DLD1 (cell line): ENCODE data around the gene SLC48A1.

Experiments
- in situ Hi-C: cut with HindIII; loops from 2 replicates; pipeline ENCODE4 v1.10.0; 2017; ENCODE audit warnings: low sequenced_read_pairs

Gene SLC48A1

DNA sequence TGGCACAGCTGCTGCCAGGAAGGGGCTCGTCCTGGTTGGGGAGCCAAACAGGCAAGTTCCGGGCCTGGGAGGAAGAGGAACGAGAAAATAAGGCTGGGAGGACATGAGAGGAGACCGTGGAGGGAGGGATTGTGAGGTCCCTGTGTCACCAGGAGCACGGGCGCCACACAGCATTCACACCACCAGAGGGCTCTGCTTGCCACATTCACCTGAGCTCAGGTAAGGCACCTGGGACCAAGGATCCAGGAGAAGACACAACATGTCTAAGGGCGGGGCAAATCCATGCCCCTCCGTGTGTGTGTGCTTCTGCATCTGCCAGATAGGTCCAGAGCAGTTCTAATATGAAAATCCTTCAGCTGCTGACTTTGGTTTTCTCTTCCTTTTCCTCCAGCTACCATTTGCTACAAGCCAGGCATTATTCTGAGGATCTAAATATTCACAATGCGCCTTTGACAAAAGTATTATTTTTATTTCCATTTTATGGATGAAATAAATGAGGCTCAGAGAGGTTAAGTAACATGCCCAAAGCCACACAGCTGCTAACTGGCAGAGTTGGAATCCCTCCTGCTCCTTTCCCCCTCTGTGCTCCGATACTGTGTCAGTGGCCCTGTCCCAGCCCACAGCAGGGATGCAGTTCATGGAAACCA, 28.9 kb upstream of the SLC48A1 start:
- in situ Hi-C loops, result no loop called here

DNA sequence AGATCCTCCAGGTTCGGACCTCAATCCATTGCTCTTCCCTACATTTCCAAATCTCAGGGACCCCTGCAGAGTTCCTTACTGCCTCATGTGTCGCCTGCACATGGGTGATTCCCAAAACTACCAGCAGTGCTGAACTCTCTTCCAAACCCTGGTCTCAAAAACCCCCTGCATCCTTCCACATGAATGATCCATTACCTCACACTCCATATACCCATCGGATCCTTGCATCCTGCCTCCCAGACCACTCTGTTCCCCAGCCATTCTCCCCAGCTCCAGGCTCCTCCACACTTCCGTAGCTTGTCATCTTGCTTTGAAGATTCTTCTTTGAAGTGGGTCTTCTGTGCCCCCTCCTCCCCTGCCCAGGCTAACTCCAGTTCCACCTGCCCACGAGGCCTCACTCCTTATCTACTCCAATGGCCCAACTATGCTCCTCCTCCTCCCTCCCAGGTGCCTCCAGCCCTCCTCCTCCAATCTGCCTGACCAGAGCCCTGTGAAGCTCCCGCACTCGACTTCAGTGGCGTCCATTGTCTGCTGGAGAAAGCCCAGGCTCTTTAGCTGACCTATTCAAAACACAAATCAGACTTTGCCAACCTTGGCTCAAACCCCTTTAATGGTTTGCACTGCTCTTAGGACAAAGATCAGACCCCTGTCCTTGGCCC, 28.1 kb upstream of the SLC48A1 start:
- in situ Hi-C loops, result no loop called here

DNA sequence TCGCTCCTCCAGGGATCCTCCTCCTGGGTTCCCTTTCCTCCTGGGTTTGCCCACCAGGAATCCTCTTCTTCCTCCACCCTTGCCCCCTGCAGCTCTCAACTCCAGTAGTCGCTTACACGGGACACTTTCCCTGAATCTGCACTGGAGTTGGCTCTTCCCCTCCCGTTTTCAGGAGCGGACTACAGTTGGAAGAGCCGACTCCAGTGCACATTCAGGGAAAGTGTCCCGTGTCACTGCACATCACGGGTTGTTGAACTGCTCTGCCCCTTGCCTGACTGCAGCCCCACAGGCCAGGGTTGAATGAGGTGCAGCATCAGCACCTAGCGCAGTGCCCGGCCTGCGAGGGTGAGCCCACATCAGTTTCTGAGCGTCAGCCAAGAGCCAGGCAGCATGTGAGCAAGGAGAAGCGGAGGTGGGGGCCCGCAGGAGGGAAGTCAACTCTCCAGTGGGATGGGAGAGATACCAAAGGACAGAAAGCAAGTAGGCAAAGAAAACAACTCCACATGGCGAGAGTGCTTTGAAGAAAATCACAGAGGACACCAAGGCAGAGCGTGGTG, 27.5 kb upstream of the SLC48A1 start:
- in situ Hi-C loops, result no loop called here

DNA sequence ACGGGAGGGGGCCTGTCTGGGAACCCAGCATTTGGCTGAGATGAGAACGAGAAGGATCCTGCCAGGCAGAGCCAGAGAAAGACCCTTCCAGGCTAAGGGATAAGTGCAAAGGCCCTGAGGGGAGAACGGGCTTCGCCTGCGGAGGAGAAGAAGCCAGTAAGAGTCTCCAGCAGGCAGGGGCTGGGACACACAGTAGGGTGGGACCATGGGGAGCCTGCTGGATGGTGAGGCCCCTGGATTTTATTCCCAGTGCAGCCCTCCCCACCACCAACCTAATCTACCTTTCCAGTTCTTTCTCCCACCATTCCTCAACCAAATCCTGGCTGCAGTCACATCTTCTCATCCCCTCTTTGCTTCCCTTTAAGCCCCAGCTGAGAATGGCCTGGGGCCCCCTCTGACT, 27.0 kb upstream of the SLC48A1 start:
- in situ Hi-C loops, result no loop called here

DNA sequence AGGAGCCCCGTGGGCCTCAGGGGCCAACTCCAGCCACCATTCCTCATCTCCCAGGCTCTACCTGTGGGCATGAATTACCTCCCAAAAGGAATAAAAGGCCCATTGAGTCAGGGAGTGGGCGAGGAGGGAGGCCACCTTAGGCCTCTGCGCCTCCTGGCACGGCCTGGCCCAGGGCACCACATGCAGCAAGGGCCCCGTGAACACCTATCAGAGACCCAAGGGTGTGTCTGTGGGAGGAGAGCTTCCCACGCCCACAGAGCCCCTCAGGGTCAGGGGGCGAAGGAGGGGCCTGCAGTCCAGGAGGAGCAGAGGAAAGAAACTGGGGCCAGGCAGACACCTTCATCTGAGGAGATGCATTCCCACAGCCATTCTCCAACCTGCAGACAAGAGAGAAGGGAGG, 26.5 kb upstream of the SLC48A1 start:
- in situ Hi-C loops, result no loop called here

DNA sequence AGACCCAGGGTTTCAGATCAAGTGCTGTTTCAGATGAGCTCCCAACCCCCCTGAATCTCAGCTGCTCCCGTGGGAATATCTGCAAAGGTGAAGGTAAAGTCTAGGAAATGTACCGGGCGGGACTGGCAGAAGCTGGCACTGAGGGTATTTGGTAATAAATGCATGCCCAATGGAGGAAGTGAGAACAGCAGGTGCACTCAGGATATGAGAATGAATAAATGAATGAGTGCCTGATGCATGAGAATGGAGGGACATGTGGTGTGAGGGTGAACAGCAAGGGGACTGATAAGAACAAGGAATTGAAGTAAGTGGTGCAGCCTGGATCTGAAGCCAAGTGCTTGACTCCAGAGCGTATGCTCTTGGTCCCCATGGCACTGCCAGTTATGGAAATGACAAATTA, 25.9 kb upstream of the SLC48A1 start:
- in situ Hi-C loops, result no loop called here

DNA sequence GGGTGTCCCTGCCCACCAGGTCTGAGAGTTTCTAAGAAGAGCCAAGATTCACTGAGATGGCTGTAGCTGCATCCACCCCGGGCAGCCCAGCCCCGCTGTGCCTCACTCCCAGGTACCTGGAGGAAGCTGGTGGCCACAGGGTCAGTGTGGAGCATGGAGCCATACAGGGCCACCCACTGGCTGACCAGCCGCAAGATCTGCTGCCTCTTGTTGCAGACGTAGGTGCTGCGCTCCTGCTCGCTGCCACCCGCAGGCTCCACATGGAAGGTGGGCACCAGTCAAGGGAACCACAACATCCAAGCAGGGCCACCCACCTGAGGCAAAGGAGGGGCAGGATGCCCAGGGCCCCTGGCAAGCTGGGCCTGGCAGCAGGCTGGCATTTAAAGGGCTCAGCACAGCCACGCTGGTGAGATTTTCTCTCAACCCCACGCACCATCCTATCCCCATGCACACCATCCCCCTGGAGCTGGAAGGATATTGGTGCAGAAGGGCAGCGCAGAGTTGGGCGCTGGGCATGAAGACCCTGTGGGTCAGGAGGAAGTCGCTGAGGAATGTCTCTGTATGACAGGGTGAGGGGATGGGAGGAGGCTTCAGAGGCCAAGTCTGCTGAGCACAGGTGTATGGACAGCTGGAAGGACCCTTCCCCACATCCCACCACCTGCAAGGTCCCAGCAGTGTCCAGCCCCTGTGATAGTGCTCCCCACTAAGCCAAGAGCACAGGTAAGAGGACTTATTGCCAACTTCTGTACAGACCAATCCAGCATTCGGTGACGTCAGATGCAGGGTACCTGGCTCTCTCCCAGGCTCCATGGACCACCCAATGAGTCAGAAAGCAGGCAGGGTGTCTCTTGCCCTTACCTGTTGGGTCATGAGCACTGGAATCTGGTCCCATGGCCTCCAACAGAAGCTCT, 25.2 kb upstream of the SLC48A1 start:
- in situ Hi-C loops, result no loop called here

DNA sequence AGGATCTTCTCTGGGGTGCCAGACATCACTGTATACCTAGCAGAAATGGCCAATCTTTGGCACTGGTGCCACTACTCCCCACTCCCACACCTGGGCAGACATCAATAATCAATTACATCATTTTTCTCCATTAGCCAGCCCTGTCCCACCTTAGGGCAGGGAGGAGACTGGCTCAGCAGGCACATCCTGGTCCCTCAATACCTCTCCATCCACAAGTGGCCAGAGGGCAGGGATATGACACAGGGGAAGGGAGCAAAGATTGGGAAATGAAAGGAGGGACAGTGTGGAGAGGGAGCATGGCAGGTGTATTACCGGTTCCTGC, 24.6 kb upstream of the SLC48A1 start:
- in situ Hi-C loops, result no loop called here

DNA sequence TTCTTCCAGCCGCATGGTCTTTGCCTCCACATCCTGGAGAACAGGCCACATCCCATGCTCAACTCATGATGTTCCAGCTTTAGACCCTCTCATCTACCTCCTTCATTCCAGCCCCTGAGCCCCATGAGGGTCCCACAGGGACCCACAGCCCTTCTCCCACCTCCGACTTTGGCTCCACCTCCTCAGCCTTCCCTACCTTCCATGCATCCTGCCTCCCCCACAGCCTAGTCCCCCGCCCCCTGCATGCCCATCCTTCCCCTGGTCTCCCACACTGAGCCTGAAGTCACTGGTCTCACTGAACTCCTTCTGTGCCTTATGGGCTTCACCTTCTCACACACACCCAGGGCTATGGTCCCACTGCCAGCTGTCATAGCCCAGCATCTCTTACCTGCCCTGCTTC, 24.1 kb upstream of the SLC48A1 start:
- in situ Hi-C loops, result no loop called here

DNA sequence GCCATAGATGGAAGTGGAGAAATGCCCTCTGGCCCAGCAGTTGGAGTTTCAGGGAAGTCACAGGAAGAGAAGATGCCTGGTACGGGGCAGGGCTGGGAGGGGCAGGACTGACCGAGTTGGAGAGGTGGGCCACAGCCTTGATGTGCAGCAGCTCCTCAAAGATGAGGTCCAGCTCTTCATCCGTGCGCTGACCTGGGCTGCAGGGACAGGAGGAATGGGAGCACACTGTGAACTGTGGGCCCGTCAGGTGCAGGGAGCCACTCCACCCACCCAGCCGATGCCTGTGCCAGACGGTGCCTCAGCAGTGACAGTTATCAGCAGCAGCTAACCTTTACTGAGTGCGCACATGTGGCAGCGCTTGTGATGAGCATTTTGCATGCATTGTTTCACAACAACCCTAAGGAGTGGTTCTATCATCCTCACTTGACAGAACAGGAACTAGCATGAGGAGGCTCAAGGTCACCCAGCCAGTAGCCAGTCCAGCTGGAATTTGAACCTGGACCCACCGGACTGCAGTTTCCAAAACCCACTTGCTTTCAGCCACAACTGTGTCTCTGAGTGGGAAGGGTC, 22.7 kb upstream of the SLC48A1 start:
- in situ Hi-C loops, result no loop called here

DNA sequence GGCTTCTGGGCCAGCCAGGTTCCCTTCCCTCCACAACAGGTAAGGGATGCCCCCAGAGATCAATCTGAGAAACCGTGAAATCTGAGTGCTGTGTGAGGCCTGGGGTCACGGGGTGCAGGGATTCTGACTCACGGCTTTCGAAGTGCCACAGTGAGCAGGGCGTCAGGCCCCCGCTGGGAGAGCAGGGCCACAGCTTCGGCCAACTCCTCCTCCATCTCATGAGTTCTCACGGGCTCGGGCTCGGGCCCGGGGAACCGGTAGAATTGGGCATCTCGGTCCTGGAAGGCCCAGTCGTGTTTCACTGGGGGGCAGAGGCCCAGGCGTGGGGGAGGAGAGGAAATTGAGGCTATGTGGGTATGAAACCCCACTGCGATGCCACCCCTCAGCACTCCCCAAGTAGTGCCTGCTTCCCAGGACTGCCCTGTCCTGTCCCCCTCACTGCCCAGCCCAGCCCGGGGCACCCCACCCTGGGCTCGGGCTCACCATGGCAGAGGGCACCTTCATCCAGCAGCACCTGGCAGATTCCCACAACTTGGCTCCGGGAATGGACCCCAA, 22.0 kb upstream of the SLC48A1 start:
- in situ Hi-C loops, result no loop called here

DNA sequence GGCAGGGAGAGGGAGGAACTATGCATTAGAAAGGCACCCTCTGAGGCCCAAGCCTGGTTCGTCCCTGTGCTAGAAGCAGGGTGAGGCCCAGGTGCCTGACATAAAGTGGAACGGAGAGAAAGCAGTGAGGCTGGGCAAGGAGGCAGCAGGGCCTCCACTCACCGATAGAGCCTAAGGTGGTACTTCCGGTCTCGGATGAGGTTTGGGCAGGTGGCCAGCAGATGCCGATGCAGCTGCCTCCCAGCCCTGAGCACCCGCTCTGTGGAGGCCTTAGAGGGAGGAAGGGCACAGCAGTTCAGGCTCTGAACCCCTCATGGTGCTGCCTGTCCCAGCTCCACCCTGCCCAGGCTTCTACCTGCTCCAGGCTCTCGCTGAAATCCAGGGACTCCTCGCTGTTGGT, 21.5 kb upstream of the SLC48A1 start:
- in situ Hi-C loops, result no loop called here

DNA sequence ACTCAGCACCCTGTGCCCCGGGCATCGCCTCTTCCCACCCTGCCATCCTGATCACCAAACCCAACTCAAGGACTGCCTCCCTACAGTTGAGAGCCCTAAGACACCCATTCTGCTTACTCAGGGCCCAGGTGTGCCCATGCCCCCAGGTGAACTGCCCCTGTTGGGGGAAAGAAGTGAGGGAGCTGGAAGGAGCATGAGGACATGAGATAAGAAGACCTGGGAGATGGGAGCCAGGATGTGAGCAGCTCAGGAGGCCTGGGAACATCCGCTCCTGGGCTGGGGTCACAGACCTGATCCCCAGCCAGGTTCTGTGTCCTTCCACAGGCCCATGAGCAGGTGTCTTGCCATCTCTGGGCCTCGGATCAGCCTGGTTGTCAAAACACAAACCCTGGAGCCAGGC, 20.9 kb upstream of the SLC48A1 start:
- in situ Hi-C loops, result no loop called here

DNA sequence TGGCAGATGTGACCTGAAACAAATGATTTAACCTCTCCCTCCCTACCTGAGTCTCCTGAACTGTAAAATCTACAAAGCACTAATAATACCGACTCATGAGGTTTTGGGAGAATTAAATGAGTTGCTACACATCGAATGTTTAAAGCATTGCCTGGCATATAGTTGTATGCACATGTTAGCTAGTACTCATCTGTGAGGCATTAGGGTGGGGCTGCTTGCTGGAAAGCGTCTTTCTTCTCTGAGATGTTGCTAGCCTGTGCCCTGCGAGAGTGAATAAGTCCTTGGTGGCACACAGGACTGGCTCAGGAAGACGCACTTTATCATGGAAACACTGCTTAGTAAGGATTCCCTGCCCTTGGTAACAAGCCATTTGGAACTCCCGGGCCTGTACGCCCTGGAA, 20.5 kb upstream of the SLC48A1 start:
- in situ Hi-C loops, result no loop called here

DNA sequence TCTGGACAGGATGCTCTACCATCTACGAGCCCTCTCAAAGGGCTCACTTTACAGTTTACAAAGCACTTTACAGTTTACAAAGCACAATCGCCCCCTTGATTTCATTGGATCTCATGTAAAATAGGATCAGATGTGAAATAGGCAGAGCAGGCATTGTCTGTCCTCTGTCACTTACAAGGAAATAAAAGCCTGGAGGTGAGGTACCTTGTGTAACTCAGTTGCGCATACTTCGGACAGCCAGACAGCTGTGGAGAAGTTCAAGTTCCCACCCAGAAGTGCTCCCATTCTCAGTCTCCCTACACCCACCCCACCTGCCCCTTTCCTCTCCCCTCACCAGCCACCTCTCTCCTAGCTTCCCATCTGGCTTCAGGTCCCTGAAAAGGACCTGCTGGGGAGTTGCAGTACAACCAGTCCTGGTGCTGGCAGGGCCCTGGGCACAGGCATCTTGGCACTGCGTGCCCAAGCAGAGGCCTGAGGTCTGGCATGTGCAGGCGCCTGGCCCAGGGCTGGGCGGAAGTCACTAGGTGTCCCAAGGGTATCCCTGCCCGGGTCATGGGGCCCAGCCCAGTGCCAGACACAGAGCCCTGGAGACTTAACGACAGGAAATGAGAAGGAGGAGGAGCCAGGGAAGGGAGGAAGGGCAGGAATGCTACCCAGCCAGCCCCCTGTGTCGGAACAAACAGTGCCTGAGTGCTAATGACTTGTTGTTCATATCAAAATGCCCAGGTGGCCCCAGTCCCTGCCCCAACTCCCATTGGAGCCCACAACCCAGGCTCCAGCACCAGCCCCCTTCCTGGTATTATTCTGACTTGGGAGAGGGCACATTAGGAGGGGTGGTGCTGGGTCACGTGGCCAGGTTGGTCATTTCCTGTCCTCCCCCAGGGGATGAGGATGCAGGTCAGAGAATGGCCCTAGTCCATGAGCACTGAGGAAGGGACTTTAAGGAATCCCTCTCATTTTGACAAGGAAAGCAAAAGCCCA, 19.7 kb upstream of the SLC48A1 start:
- in situ Hi-C loops, result no loop called here

DNA sequence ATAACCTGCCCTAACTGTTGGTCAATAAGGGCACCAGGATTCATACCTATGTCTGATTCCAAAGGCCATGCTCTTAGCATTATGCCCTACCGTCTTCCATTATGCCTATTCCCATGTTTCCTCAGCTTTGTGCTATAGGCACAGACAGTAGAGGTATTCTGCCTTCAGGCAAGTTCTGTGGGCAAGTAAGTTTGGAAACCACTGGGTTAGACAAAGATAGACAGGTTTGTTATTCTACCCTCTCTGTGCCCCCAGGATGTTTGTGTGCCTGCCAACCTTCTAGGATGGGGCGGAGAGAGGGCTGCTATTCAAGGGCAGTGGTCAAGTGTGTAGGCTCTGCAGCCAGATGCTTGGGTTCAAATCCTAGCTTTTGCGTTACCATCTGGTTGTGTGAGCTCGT, 18.9 kb upstream of the SLC48A1 start:
- in situ Hi-C loops, result no loop called here

DNA sequence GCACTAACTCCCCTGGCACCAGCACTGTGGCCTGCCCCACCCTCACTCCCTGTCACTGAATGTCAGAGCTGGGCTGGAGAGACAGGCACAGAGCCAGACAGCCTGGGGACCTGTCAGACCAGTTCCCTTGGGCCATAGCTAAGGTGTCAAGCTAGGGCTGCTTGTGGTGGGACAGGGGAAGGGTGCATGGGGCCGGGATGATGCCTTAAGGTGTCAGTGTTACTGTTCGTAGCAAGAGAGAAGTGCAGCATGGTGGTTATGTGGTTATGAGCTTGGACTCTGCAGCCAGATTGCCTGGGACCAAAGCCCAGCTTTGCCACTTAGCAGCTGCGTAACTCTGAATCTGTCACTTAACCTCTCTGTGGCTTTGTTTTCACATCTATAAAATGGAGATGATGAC, 18.2 kb upstream of the SLC48A1 start:
- in situ Hi-C loops, result no loop called here

DNA sequence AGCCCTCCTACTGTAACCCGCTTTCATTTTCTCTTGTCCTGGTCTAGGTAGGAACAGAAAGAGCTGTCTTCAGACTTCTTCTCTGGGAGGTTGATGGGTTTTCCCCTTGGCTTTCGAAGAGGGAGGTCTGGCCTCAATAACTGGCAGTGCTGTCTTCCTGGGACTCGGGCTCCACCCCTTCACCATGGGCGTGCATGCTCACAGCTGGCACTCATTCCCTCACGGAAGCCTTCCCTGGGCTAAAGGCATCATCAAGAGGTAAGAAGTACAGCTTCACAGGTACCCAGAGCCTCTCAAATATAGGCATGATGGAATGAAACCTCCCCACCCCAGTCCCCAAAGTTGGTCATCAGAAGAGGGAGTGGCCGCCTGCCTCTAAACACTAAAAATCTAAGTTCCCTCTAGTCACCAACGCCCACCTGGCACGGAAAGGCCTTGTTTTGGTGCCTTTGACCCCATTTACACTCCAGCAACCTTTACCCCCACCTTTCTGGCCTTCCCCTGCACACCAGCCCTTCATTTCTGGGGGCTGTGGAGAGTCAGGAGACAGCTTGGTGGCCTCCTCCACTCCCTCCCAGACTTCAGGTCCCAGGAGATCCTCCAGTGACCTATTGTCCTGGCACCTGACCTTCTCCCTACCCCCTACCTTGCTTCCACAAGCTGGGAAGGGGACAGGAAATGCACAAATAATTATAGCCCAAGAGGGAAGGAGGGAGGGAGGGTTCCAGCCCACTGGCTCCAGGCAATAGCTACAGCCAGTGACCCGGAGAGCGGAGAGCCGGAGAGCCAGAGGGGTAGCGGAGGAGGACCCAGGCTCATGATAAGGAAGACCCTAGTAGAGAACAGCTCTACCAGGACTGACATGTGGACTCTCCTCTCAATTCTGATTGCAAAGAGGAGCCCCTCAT, 17.1 kb upstream of the SLC48A1 start:
- in situ Hi-C loops, result no loop called here

DNA sequence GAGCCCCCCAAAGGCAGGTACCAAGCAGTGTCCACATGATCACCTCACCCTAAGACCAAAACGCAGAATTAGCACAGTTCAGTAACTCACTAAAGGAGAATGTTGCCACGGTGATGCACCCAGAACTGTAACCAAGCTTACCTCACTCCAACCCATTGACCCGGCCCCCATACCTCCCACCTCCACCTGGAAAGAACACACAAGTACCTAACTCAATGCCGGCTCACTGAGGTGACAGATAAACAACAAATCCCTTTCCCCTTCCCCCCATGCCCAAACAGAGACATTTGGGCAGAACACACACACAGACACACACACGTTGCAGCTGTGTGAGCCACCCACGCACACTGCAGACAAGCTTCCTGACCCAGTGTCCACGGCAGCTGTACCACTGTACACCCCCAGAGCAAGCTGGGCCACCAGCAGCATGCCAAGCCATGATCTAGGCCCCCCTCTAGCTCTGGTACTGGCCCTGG, 15.6 kb upstream of the SLC48A1 start:
- in situ Hi-C loops, result no loop called here
